HepG2 (cell line): ENCODE results near the gene LSM2. TPM values are rescaled to one million over a fixed set of nuclear protein-coding genes. Genes with fewer than 3 reads are reported as not detected.

Experiments
- AGO2 ChIP-seq: fragments of 200-400 bp; formaldehyde crosslinking; optimal IDR thresholded peaks from 2 replicates; pipeline ENCODE3; 2017; ENCODE audit warnings: mild to moderate bottlenecking, low read depth, low read length, moderate library complexity
- ARID4A ChIP-seq: sonication (generic); formaldehyde crosslinking; IDR thresholded peaks from 2 replicates; pipeline ENCODE4 v1.5.0; 2020; ENCODE audit warnings: mild to moderate bottlenecking, missing genetic modification reagents, borderline replicate concordance
- CENPX ChIP-seq: sonication (generic); formaldehyde crosslinking; IDR thresholded peaks from 2 replicates; pipeline ENCODE4 v1.9.0; 2021; ENCODE audit warnings: mild to moderate bottlenecking, missing genetic modification reagents, moderate library complexity
- DZIP1 ChIP-seq: sonication (generic); formaldehyde crosslinking; IDR thresholded peaks from 2 replicates; pipeline ENCODE4 v1.5.0; 2020; ENCODE audit warnings: mild to moderate bottlenecking, missing genetic modification reagents
- HNRNPLL ChIP-seq: fragments of 200-400 bp; formaldehyde crosslinking; IDR thresholded peaks from 2 replicates; pipeline ENCODE4 v1.6.1; 2017; ENCODE audit warnings: mild to moderate bottlenecking, low read depth, low read length; ENCODE audit not compliant: poor library complexity, severe bottlenecking
- HOXD1 ChIP-seq: sonication (generic); formaldehyde crosslinking; IDR thresholded peaks from 2 replicates; pipeline ENCODE4 v1.5.0; 2020; ENCODE audit warnings: missing genetic modification reagents
- RCOR2 ChIP-seq: IDR thresholded peaks from 2 replicates; pipeline ENCODE4 v1.6.1; 2016; ENCODE audit warnings: missing biosample characterization, missing genetic modification reagents
- SNAI1 ChIP-seq: sonication (generic); formaldehyde crosslinking; IDR thresholded peaks from 2 replicates; pipeline ENCODE4 v1.5.0; 2020; ENCODE audit warnings: mild to moderate bottlenecking, missing genetic modification reagents, borderline replicate concordance
- ZBED4 ChIP-seq: sonication (generic); formaldehyde crosslinking; IDR thresholded peaks from 2 replicates; pipeline ENCODE4 v1.4.0; 2020; ENCODE audit warnings: missing genetic modification reagents, borderline replicate concordance
- ZNF234 ChIP-seq: sonication (generic); formaldehyde crosslinking; conservative IDR thresholded peaks from 2 replicates; pipeline ENCODE4 v1.5.1; 2020; ENCODE audit warnings: mild to moderate bottlenecking, missing genetic modification reagents
- ZSCAN9 ChIP-seq: IDR thresholded peaks from 2 replicates; pipeline ENCODE4 v1.6.1; 2016; ENCODE audit warnings: borderline replicate concordance
- polyA plus RNA-seq, 8 experiments: library from polyadenylated mRNA; depleted of rRNA in 3 of 8; stranded (reverse) in 7 of 8; unstranded in 1 of 8; fragments of >200 nt; fragmentation: Illumina TruSeq in 4 of 8; extraction: Trizol in 4 of 8; gene quantifications; 2 replicates each; pipeline versions ENCODE4 v1.2.1 to v1.2.3, GENCODE V29; 2011 to 2016; ENCODE audit warnings: low read depth in 4 of 8, missing spikeins in 1 of 8, mixed read lengths in 1 of 8; ENCODE audit not compliant: insufficient read depth in 1 of 8
- total RNA-seq, 5 experiments: library from RNA; depleted of rRNA; stranded (reverse); fragments of >200 nt; fragmentation: Illumina TruSeq; extraction: Trizol; gene quantifications; 2 replicates each; pipeline ENCODE4 v1.2.3, GENCODE V29; 2016; ENCODE audit warnings: low read depth in 1 of 5

The LSM2 gene
- total and polyA plus RNA-seq, 2 of the 13 experiments (the other 11 are each of a cell fraction or from before 2014, with no cell fraction given) = 69.4 to 90.5 TPM

- TF ChIP-seq ZBED4 (no peak), ZSCAN9 (CRISPR knock-in tag) (no peak), RCOR2 (no peak), ZNF234 (CRISPR knock-in tag) (no peak), AGO2 (peak; percentile 12), DZIP1 (CRISPR knock-in tag) (no peak), ARID4A (CRISPR knock-in tag) (0 out of 2 replicates have a peak, but pooled peaks have one; percentile 10), HOXD1 (CRISPR knock-in tag) (no peak), CENPX (CRISPR knock-in tag) (no peak), SNAI1 (no peak), HNRNPLL (no peak)
Measured at GRCh38 chr6:31781244-31782125, 25.3 kb downstream of the LSM2 start (continued).
